GM18909 (cell line): ENCODE data around the gene INTS1.

Experiments
- ATAC-seq: cut with Tn5 transposase; IDR thresholded peaks from one replicate; pipeline ENCODE4 v1.9.1; 2021; ENCODE audit warnings: mild to moderate bottlenecking; ENCODE audit not compliant: unreplicated experiment, poor library complexity

INTS1 gene

DNA sequence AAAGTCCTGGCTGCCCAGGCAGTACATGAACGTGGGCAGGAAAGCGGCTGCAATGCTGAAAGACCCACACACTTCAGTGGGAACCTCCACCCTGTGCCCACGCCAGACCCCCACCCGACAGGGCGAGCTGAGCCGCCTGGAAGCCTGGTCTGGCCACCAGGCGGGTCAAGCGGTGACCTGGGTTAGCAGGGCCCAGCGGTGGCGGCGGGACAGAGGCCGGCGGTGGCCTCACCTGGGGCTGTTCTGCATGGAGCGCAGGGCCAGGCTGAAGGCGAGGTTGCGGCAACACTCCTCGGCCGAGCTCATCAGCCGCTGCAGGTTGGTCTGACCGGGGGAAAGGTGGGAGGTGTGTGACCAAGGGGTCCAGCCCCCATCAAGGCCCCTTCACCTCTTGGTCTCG is 33.3 kb downstream of the INTS1 start:
- ATAC-seq = no peak

DNA sequence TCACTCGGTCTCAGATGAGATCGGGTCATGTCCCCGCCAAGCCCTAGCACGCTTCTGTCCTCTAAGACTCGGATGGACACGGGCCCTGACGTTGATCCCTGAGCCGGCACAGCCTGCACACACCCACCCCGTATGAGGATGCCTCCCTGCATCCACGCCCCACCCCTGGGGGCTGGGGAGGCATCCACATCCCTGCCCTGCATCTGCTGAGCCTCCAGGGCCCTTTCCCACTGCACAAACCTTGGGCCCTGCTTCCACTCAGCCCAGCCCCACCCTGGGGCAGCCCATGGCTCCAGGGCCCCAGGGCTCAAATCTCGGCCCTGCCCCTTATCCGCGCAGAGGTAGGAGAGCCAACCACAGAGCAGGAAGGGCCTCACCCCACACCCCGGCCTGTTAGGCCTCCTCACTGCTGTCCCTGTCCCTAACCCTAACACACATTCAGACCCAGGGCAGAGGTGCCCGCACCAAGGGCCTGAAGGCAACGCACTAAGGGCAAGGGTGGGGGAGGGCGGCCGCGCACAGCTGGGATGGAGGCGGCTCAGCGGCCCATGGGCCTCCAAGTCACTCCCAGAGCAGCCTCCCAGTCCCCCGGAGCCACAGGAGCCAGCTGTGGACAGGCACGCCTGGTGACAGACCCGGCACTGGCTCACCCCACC is 35.4 kb downstream of the INTS1 start:
- no peak for ATAC-seq

DNA sequence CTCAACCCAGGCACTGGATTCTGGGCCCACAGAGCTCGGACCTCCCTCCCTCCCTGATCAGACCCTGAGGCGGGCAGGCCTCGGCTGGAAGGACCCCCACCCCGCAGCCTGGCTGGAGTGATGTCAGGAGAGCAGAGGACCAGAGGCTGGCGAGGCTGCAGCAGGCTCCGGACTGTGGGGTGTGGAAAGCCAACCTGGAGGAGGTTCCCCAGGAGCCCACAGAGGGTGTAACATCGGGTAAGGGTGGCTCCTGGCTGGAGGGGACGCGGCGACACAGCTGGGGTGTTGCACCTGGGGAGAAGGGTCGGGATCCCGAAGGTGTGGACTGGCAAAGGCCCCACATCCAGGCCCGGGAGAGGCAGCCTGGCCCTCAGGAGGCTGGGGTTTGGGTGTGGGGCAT is 36.0 kb downstream of the INTS1 start:
- no peak for ATAC-seq

DNA sequence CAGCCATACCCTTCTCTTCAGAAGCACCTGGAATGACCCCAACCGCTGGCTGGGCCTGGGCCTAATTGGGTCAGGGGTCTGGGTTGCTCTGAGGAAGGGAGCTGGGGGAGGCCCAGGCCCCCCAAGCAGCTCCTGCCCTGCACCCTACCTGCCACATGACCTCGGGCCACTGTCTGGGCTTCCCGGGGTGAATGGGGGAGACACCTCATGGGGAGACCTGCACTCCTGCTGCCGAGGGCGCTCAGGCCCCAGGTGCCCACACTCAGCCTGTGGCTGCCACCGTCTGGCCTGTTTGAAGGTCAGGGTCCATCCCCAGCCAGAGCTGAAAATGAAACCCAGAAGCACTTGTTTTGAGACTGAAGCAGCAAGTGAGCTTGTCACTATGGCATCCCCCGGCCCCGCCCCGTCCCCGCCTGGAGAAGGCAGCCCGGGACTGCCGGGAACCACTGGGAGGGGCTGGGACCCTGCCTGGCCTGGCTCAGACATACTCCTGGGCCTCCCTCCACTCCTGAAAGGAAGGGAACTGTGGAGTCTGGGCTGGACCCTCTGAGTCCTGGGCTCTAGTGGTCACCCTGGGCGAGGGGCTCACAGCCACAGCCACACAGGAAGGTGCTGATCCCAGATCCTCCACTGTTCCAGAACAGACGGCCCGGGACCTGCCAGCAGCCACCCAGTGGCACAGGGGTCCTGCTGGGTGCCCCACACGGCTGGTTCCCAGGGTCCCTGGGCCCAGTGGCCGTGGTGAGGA is 37.5 kb downstream of the INTS1 start:
- no peak for ATAC-seq

DNA sequence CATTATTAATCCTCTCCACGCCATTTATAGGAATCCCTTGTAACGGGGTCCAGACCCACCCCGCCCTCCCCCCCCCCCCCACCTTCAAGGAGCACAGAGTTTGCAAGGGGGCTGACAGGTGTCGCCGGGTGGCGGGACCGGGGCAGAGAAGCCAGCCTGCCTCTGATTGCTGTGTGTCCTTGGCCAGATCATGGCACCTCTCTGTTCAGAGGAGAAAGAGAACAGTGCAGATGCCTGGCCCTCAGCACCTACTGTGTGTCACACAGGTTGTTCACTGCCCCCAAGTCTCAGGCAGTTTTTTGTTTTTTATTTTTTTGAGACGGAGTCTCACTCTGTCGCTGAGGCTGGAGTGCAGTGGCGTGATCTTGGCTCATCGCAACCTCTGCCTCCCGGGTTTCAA is 39.5 kb downstream of the INTS1 start:
- no peak for ATAC-seq

DNA sequence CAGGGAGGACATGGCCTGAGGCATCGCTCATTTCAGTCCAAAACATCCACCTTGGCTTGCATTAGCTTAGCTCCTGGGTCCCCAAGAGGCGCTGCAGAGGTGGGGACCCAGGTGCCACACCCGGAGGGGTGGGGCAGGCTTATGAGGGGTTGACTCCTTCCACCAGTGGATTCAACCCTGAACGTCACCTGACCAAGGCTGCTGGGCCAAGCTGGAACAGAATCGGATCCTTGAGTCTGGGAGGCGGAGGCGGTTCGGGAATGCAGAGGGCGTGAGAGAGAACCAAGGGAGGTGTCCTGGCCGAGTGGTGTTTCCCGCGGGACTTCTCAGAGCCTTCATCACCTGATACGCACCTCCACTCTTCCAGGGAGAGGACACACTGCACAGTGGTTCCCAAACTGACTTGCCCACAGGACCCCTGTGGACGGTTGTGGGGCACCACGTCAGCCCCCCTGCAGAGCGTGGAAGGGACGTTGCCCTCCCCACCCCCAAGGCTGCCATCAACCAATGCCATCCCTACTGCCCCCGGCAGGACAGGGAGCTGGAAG is 40.4 kb downstream of the INTS1 start:
- ATAC-seq = no peak

DNA sequence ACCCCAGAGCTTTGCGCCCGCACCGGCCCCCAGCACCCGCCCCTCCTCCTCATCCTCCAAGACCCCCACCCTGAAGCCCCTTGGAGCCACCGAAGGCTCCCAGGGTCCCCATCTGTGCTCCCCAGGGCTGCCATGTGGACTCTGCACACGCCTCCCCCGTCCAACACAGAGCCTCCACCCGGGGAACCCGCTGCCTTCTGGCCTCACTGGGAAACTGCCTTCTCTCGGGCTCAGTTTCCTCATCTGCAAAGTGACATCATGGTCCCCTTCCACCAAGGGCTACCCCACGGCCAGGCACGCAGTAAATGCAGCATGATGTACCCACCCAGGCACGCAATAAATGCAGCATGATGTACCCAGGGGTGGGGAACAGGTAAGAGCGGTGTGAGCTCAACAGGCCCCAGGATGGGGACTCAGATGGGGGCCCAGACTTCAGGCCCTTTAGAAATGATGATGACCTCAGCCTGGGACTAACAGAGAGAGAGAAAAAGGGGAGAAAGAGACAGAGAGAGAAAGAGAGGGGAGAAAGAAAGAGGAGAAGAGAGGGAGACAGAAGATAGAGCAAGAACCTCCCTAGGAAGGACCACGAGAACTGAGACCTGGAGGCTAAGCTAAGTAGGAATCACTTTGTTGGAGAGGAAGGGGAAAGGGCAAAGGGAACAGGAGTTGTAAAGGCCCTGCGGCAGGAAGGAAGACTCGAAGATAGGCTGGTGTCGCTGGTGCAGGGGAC is 42.4 kb downstream of the INTS1 start:
- ATAC-seq = no peak

DNA sequence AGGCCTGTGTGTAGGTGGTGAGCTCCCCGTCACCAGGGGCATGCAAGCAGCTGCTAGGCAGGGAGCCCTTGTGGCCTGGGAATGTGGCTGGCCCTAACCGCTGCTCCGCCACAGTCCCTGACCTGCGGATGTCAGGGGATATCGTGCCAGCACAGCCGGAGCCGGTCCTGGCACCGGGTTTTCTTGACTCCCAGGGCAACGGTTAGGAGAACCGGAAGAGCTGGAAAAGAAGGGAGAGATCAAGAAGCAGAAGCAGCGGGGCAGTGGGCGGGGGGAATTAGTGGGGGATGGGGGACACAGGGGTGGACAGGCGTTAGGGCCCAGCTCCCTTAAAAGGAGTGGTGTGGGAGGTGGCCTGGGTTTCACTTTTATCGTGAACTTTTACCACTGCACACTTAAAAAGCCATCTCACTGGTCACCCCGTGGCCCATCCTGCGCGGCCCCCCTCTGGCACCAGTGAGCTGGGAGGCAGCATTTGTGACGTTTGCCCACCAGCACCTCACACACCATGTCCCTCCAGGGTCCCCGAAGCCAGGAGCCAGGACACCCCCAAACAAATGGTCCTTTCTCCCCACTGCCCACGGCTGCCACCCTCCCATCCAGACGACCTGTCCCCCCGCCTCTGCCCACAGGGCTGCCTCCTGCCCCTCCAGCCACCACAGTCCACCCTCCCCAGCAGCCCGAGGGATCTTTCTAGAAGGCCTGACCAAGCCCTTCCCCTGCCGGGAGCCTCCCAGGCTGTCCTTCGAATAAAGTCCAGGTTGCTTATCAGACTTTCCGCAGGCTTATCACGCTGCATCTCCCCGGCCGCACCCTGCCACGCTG is 43.2 kb downstream of the INTS1 start:
- no peak for ATAC-seq

DNA sequence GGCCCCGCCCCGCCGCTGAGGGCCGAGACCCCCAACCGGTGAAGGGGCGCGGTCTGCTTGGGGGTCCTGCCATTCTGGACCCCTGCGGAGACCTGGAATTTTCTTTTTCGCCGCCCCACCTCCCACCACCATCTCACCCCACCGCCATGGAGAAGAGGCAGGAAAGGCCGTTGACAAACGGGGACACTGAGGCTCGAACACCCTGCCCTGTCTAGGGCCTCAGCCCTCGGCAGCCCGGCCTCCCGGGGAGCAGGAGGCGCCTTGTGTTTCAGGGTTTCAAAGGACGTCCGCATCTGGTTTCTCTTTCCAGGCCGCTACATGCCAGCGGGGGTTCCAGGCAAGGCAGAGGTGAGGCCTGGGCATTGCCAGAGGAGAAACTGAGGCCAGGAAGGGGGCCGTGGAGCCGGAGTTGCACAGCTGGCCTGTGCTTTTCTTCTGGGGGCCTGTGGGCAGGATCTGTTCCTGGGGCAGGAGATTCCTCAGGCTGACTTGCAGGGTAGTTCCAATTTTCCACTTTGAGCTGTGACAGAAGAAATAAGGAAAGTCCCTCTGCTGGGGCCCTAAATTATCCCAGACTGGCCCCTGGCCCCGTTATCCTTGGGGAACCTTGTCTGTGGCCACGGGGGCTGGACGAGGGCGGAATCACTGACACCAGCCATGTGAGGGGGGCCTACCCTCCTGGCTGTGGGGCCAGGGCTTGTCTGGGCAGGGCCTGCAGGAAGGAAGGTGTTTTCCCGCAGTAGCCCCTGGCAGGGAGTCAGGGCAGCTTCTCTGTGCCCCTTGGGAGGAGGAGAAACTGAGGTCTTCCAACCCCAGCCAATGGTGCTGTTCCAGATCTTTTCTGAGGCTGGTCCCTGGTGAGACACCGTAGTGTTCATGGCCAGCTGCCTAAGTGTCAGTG is 44.0 kb downstream of the INTS1 start:
- peak; percentile 1 for ATAC-seq

DNA sequence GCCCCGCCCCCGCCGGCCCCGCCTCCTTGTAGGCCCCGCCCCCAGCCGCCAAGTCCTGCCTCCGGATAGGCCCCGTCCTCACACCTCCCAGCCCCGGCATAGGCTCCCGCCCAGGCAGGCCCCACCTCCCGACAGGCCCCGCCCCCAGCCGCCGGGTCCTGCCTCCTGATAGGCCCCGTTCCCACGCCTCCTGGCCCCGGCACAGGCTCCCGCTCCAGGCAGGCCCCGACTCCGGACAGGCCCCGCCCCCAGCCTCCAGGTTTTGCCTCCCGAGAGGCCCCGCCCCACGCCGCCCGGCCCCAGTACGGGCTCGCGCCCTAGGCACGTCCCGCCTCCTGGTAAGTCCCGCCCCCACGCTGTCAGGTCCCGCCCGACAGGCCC is 44.7 kb downstream of the INTS1 start:
- ATAC-seq = peak; percentile 97

DNA sequence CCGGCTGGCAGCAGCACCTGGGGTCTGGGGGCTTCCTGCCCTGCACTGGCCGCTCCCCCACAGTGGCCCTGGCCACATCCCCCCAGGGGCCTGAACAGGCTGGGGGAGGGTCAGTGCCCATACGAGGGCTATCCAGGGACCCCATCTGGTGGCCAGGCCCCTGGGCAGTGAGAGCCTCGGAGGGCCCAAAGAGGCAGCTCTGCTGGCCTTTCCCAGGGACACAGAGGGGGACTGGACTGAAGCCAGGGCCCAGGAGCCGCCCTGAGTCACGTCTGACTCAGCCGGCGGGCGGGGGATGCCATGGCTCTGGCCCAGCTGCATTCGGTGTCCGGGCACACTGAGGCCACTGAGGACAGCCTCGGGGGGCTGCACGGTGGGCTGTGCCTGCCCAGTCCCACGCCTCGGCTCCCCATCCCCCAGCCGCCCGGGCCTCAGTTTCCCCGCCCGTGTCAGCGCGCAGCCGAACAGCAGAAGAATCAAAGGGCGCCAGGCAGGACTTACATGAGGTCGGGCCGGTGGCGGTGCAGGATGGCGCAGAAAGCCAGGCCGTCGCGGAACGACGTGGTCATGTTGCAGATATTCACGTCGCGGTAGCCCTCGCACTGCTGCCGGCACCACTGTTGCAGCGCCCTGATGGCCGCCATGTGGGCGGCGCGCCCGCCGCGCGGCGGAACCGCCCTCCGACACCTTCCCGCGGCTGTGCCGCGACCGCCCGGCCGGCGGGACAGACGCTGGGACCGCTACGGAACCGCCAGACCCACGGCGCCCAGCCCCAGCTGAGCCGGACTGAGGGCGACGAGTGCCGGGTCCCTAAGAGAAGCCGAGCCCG is 45.3 kb downstream of the INTS1 start, which contains the start of gene MICALL2:
TSS of gene MICALL2 (minus strand) at position 788 of the 829 bp plus-strand sequence. CDS start at position 644, 144 bp downstream.
- peak; percentile 22 for ATAC-seq

DNA sequence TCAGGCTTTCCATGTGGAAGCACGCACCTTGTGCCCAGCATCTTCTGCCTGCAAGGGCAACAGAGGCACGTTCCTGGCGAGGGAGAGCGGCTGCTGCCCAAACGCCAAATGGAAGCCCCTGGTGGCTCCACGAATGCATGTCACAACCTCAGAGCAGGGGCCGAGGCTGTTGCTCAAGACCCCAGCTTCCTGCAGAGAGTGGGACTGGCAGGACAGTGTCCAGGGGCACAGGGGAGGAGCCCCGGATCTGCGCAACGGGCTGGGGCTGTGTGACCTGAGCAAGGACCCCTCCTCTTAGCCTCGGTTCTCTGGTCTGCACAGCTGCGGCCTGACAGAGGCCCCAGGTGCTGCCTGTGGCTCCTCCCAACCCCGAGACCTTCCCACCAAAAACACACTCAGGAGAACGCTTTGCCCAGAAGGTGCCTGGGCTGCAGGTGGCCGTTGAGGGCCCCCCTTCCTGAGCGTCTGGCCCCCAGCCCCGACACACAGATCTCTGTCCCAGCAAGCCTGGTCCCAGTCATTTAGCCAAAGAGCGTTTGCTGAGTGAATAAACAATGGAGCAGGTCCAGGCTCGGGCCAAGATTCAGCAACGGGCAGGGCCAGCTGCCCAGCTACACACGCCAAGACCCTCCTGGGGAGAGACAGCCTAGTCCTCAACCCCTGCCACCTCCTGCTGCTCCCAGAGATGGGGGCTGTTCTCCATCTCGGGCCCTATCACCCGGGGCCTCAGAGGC is 46.1 kb downstream of the INTS1 start:
- ATAC-seq = no peak

DNA sequence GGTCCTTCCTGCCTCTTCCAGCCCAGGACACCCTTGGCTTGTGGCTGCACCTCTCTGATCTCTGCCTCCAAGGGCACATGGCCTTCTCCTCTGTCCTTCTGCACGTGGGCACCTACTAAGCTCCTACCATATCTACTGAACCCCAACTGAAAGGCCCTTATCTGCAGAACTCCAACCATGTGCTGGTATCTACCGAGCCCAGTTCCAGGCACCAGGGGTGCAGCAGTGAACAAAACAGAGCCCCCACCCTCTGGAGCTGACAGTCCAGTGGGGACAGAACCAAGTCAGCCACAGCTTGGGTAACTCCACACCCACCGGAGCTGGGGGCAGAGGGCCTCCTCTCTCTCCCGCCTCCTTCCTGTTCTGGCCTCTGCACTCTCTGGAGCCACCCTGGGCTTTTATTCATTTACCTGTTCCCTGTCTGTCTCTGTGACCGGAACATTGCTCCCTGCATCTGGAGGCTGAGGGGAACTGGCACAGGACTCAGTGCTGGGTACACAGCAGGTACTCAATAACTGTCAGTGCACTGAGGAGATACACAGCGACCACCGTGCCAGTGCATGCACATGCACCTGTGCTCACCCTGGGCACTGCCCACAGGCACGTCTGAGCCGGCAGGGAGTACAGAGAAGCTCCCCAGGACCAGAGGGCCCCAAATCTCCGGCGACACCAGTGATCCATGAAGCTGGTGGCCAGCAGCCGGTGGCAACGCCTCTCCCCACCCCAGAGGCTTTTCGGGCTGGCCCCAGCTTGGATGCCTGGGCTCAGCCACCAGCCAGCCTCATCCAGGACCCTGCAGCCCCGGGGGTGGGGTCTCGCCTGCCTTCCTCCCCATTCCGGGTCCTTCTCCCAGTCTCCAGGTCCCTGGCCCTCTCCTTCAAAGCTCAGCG is 46.9 kb downstream of the INTS1 start:
- no peak for ATAC-seq

DNA sequence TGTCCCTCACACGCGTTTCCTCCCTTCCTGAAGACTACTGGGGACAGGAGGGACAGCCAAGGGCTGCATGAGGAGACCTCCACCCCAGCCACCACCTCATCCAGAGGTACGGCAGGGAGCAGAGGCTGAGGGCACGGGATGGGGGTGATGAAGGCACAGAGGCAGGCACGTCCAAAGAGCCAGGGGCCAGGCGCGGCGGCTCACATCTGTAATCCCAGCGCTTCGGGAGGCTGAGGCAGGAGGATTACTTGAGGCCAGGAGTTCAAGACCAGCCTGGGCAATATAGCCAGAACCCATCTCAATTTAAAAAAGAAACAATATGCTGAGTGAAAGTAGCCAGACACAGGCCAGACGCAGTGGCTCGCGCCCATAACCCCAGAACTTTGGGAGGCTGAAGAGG is 48.2 kb downstream of the INTS1 start:
- ATAC-seq = no peak

DNA sequence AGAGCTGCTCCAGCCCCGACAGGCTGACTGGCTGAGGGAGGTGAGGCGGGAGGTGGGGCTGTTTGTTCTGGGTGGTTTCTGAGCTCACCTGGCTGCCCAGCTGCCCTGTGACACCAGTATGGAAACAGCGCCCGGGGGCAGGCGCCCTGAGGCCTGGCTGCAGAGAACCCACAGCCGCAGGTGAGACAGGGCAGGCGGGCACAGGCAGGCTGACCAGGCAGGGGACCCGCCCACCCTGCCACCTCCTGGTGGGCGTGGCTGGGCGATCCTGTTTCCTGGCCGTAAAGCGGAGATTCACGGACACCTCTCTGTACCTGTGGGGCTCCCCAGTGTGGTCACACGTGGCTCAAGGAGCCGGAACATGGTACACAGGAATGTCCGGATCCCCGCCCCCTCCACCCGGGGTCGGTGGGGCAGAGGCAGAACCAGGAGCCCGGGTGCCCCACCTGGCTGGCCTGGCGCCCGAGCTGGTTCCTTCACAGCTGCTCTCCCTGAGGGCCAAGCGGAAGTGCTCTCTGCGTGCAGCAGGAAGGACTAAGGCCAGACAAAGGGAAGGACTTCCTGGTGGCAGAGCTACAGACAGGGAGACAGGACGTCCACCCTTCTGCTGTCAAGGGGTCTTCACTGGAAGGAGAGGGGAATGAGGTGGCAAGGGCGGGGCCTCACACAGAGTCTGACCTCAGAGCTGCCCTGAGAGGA is 48.8 kb downstream of the INTS1 start:
- ATAC-seq = no peak

DNA sequence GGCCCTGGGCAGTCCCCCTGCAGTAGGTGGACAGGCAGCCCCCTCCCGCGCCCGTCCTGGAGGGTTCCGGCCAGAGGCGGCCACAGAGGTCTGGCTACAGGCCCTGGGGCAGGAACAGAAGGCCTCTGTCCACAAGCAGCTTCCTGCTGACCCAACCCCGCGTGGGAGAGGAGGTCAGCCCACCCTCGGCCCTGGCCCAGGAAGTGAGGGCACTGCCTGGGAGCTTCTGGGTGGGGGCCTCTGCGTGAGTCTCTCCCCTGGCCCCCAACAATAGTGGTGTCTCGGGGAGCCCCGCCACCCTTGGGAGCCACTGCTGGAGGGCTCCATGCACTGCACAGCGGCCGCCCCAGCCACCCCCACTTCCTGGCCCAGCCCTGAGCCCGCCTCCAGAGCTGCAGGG is 49.6 kb downstream of the INTS1 start:
- no peak for ATAC-seq
